Caco-2 (cell line): ENCODE measurements around the gene HDC. TPM values are rescaled to one million over a fixed set of nuclear protein-coding genes. Genes with fewer than 3 reads are reported as not detected.

Experiments
- BruUV-seq: library from RNA; stranded (reverse); fragments of 400-500 nt; replicated peaks from 2 replicates; lab custom pipeline; 2021; lab: Mats Ljungman, UMichigan
- CTCF ChIA-PET: fragments of 300-600 bp; sonication (Branson Sonifier 250); formaldehyde crosslinking; loops from one replicate; lab custom pipeline; 2022; ENCODE audit warnings: antibody characterized with exemption; lab: Charles Lee
- POLR2A ChIA-PET: fragments of 300-600 bp; sonication (Branson Sonifier 250); formaldehyde crosslinking; loops from one replicate; lab custom pipeline; 2022; ENCODE audit warnings: antibody characterized with exemption; lab: Charles Lee
- DNase-seq, 2 experiments: peaks; one replicate each; pipeline versions ENCODE4 v3.0.0 to v3.0.0-alpha.2; 2020 to 2022
- H3K27me3 ChIP-seq: replicated peaks from 2 replicates; pipeline ENCODE4 v1.6.0; 2011; ENCODE audit warnings: low read length; ENCODE audit not compliant: control insufficient read depth, insufficient read depth
- H3K36me3 ChIP-seq: 2 replicates; pipeline ENCODE4 v1.5.1; 2011; ENCODE audit warnings: low read length; ENCODE audit not compliant: control insufficient read depth, insufficient read depth
- H3K4me1 ChIP-seq: fragments of 250-450 bp; sonication (Bioruptor Pico); 2 replicates; pipeline ENCODE4 v1.5.1; 2020; ENCODE audit warnings: mild to moderate bottlenecking
- H3K4me3 ChIP-seq: 2 replicates; pipeline ENCODE4 v1.5.1; 2011; ENCODE audit warnings: low read depth, mild to moderate bottlenecking, control low read depth, low read length
- H3K9me3 ChIP-seq: fragments of 250-450 bp; sonication (Bioruptor Pico); 2 replicates; pipeline ENCODE4 v1.5.1; 2020; ENCODE audit warnings: mild to moderate bottlenecking, moderate library complexity
- H3K27ac Mint-ChIP-seq: one replicate; pipeline ENCODE4 v1.8.0; 2022; ENCODE audit warnings: mixed read lengths; ENCODE audit not compliant: unreplicated experiment
- H3K27me3 Mint-ChIP-seq: one replicate; pipeline ENCODE4 v1.8.0; 2022; ENCODE audit warnings: mixed read lengths; ENCODE audit not compliant: insufficient read depth, unreplicated experiment
- H3K36me3 Mint-ChIP-seq: one replicate; pipeline ENCODE4 v1.8.0; 2022; ENCODE audit warnings: mild to moderate bottlenecking, mixed read lengths; ENCODE audit not compliant: insufficient read depth, unreplicated experiment
- H3K4me1 Mint-ChIP-seq: one replicate; pipeline ENCODE4 v1.8.0; 2022; ENCODE audit warnings: low read depth, mixed read lengths; ENCODE audit not compliant: unreplicated experiment
- H3K4me3 Mint-ChIP-seq: one replicate; pipeline ENCODE4 v1.8.0; 2022; ENCODE audit warnings: mild to moderate bottlenecking, moderate library complexity, mixed read lengths; ENCODE audit not compliant: unreplicated experiment
- H3K9me3 Mint-ChIP-seq: one replicate; pipeline ENCODE4 v1.8.0; 2022; ENCODE audit warnings: mixed read lengths; ENCODE audit not compliant: unreplicated experiment
- CTCF ChIP-seq, 2 experiments: fragments of 200-600 bp in 1 of 2; IDR thresholded peaks; 1 replicate in 1 of 2; 2 replicates in 1 of 2; pipeline versions ENCODE4 v1.5.1 to v1.8.0; 2011 to 2022; ENCODE audit warnings: antibody characterized with exemption in 1 of 2, control low read depth in 1 of 2, inconsistent platforms in 1 of 2, low read depth in 1 of 2, low read length in 1 of 2, mild to moderate bottlenecking in 1 of 2, moderate library complexity in 1 of 2; ENCODE audit not compliant: insufficient read depth in 1 of 2, severe bottlenecking in 1 of 2, unreplicated experiment in 1 of 2
- intact Hi-C: fragments of 100-400 bp; cut with micrococcal nuclease; formaldehyde crosslinking; loops from one replicate; pipeline ENCODE4 v1.10.0; 2022; ENCODE audit not compliant: unreplicated experiment
- total RNA-seq: library from RNA; stranded (reverse); gene quantifications from 2 replicates; pipeline ENCODE4 v1.2.3, GENCODE V29; 2022

HDC gene
- total RNA-seq, 1 experiment from 2014 or later, result not detected

GRCh38 chr15:50192926-50193620 is 72.5 kb downstream of the HDC start:
- H3K36me3 Mint-ChIP-seq, result peaks cover 7% of the 10 kb centered on the region
- intact Hi-C loops, result no loop called here
- no peaks in the 10 kb centered on the region for H3K9me3 Mint-ChIP-seq
- H3K4me3 Mint-ChIP-seq, result no peak overlapping the region
- no peak overlapping the region for H3K4me3 ChIP-seq
- no peak overlapping the region for H3K27ac Mint-ChIP-seq
- ChIA-PET CTCF (no interaction called here), POLR2A (no interaction called here)
- DNase-seq, result no peak
- BruUV-seq, result no TSS peak
- peaks cover 16% of the 10 kb centered on the region for H3K4me1 Mint-ChIP-seq
- no peaks in the 10 kb centered on the region for H3K27me3 Mint-ChIP-seq
- H3K4me1 ChIP-seq, result peaks cover 13% of the 10 kb centered on the region; the same call in 1 of the 2 replicates
- no peak for TF ChIP-seq CTCF (IDR thresholded peaks at IDR 0.05; ENCODE audit: insufficient read depth in 1 of 2, low read depth in 1 of 2, low read length in 1 of 2, severe bottlenecking in 1 of 2, unreplicated experiment in 1 of 2)
- no peaks in the 10 kb centered on the region for H3K27me3 ChIP-seq
- H3K9me3 ChIP-seq, result no peaks in the 10 kb centered on the region
- no peaks in the 10 kb centered on the region; the same call in none of the 2 replicates for H3K36me3 ChIP-seq

- BruUV-seq, result no TSS peak
- CTCF ChIA-PET, result interaction anchor here (0.6 kb wide), 1 partner anchor 124 kb away, joined by 3 read pairs; no protein-coding TSS in a partner anchor
Measured at GRCh38 chr15:50192164-50192563, 73.4 kb downstream of the HDC start.

More at GRCh38 chr15:50192164-50192563, 73.4 kb downstream of the HDC start:
- H3K9me3 Mint-ChIP-seq, result no peaks in the 10 kb centered on the region
- no peaks in the 10 kb centered on the region for H3K27me3 ChIP-seq
- intact Hi-C loops, result no loop called here
- H3K4me1 Mint-ChIP-seq, result peaks cover 16% of the 10 kb centered on the region
- H3K27ac Mint-ChIP-seq, result no peak overlapping the region
- no peak for DNase-seq
- no peaks in the 10 kb centered on the region for H3K27me3 Mint-ChIP-seq
- peaks cover 7% of the 10 kb centered on the region for H3K36me3 Mint-ChIP-seq
- no peaks in the 10 kb centered on the region for H3K9me3 ChIP-seq
- no peaks in the 10 kb centered on the region; the same call in none of the 2 replicates for H3K36me3 ChIP-seq
- no peak overlapping the region for H3K4me3 ChIP-seq
- POLR2A ChIA-PET, result no interaction called here
- H3K4me3 Mint-ChIP-seq, result no peak overlapping the region
- H3K4me1 ChIP-seq, result peaks cover 15% of the 10 kb centered on the region; the same call in 1 of the 2 replicates
- TF ChIP-seq CTCF (IDR thresholded peaks at IDR 0.05; ENCODE audit: insufficient read depth in 1 of 2, low read depth in 1 of 2, low read length in 1 of 2, severe bottlenecking in 1 of 2, unreplicated experiment in 1 of 2), result no peak

Other genes with a start within 250 kb of the HDC start
- gene ATP8B4, start 146.5 kb downstream of the HDC start, total RNA-seq, result 0.57 and 1.3 TPM in 2 replicates
- gene SLC27A2, start 83.5 kb downstream of the HDC start, total RNA-seq, result 31.2 and 36.1 TPM in 2 replicates
- gene GABPB1, start 89.5 kb upstream of the HDC start, total RNA-seq, result 42.8 and 44.7 TPM in 2 replicates
- 46.7 and 56.2 TPM in 2 replicates for gene USP8, start 158.7 kb upstream of the HDC start, total RNA-seq